ENCODE measurements around the gene MMP14. TPM values are rescaled to one million over a fixed set of nuclear protein-coding genes. Genes with fewer than 3 reads are reported as not detected.

The MMP14 gene
- total and polyA plus RNA-seq, 9 of the 15 experiments (the other 6 are each of a cell fraction or from before 2014, with no cell fraction given), result 0.36 to 5.8 (median 1.3) TPM; not detected in 2

DNA sequence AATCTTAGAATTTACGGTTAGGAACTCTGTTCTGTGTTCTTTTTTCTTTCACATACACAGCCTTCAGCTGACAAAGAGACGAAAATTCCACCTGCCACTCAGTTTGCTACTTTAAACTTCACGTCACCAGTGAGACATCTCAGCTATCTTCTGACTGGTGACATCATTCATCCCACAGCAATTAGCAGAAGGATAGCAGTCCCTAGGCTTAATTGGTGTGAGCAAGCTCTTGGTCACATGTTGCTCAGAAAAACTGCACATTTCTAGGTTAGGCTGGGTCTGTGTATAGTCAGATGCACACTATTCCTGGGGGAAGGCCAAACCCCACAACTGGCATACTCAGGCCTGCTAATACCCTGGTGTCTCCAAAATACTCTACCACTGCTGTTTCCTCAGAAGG is 45.1 kb upstream of the MMP14 start (continued):
- TF ChIP-seq, protein P1, sequence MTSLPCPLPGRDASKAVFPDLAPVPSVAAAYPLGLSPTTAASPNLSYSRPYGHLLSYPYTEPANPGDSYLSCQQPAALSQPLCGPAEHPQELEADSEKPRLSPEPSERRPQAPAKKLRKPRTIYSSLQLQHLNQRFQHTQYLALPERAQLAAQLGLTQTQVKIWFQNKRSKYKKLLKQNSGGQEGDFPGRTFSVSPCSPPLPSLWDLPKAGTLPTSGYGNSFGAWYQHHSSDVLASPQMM (CRISPR knock-in tag; IDR thresholded peaks at IDR 0.05), result no peak
- TF ChIP-seq ESRRA (IDR thresholded peaks at IDR 0.05; ENCODE audit: borderline replicate concordance, low read depth), result no peak
- no peak for TF ChIP-seq TAL1 (IDR thresholded peaks at IDR 0.05)
- no peak for TF ChIP-seq RFX1 (IDR thresholded peaks at IDR 0.05)
- no peak for TF ChIP-seq HMGN3 (IDR thresholded peaks at IDR 0.05; ENCODE audit: borderline replicate concordance, extremely low read depth, insufficient read length, low read depth, low read length)
- no peak for TF ChIP-seq HNRNPL (IDR thresholded peaks at IDR 0.05; ENCODE audit: low read depth, low read length)
- peak; percentile 38; the same call in 1 of the 2 replicates for TF ChIP-seq BHLHE40 (IDR thresholded peaks at IDR 0.05; ENCODE audit: low read length)
- no peak for TF ChIP-seq KLF13 (tag; IDR thresholded peaks at IDR 0.05; ENCODE audit: borderline replicate concordance, low read depth)
- TF ChIP-seq RHOXF2B (CRISPR knock-in tag; conservative IDR thresholded peaks at IDR 0.05), result no peak
- TF ChIP-seq SP1 (CRISPR knock-in tag; IDR thresholded peaks at IDR 0.05), result no peak
- TF ChIP-seq CBX2 (IDR thresholded peaks at IDR 0.05; ENCODE audit: insufficient read depth, low read length, poor library complexity, severe bottlenecking), result no peak
- TF ChIP-seq, protein P2, sequence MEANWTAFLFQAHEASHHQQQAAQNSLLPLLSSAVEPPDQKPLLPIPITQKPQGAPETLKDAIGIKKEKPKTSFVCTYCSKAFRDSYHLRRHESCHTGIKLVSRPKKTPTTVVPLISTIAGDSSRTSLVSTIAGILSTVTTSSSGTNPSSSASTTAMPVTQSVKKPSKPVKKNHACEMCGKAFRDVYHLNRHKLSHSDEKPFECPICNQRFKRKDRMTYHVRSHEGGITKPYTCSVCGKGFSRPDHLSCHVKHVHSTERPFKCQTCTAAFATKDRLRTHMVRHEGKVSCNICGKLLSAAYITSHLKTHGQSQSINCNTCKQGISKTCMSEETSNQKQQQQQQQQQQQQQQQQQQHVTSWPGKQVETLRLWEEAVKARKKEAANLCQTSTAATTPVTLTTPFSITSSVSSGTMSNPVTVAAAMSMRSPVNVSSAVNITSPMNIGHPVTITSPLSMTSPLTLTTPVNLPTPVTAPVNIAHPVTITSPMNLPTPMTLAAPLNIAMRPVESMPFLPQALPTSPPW (CRISPR knock-in tag; IDR thresholded peaks at IDR 0.05), result no peak
- TF ChIP-seq, protein P3, sequence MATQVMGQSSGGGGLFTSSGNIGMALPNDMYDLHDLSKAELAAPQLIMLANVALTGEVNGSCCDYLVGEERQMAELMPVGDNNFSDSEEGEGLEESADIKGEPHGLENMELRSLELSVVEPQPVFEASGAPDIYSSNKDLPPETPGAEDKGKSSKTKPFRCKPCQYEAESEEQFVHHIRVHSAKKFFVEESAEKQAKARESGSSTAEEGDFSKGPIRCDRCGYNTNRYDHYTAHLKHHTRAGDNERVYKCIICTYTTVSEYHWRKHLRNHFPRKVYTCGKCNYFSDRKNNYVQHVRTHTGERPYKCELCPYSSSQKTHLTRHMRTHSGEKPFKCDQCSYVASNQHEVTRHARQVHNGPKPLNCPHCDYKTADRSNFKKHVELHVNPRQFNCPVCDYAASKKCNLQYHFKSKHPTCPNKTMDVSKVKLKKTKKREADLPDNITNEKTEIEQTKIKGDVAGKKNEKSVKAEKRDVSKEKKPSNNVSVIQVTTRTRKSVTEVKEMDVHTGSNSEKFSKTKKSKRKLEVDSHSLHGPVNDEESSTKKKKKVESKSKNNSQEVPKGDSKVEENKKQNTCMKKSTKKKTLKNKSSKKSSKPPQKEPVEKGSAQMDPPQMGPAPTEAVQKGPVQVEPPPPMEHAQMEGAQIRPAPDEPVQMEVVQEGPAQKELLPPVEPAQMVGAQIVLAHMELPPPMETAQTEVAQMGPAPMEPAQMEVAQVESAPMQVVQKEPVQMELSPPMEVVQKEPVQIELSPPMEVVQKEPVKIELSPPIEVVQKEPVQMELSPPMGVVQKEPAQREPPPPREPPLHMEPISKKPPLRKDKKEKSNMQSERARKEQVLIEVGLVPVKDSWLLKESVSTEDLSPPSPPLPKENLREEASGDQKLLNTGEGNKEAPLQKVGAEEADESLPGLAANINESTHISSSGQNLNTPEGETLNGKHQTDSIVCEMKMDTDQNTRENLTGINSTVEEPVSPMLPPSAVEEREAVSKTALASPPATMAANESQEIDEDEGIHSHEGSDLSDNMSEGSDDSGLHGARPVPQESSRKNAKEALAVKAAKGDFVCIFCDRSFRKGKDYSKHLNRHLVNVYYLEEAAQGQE (IDR thresholded peaks at IDR 0.05; ENCODE audit: borderline replicate concordance), result peak; percentile 28; the same call in 1 of the 2 replicates
- TF ChIP-seq, protein P3 (CRISPR knock-in tag; IDR thresholded peaks at IDR 0.05; ENCODE audit: low read depth), result no peak
- TF ChIP-seq BRF1 (IDR thresholded peaks at IDR 0.05; ENCODE audit: borderline replicate concordance, extremely low read depth, insufficient read length), result no peak
- TF ChIP-seq, protein P4, sequence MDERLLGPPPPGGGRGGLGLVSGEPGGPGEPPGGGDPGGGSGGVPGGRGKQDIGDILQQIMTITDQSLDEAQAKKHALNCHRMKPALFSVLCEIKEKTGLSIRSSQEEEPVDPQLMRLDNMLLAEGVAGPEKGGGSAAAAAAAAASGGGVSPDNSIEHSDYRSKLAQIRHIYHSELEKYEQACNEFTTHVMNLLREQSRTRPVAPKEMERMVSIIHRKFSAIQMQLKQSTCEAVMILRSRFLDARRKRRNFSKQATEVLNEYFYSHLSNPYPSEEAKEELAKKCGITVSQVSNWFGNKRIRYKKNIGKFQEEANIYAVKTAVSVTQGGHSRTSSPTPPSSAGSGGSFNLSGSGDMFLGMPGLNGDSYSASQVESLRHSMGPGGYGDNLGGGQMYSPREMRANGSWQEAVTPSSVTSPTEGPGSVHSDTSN (CRISPR knock-in tag; IDR thresholded peaks at IDR 0.05; ENCODE audit: low read depth), result no peak
- TF ChIP-seq, protein P4 (tag; conservative IDR thresholded peaks at IDR 0.05; ENCODE audit: low read depth), result peak; percentile 47

Measured in K562 (cell line).